Stomach smooth muscle (tissue), 2 donors: Measurements from ENCODE around the gene SORCS3.

Experiments
- H3K27ac ChIP-seq: one replicate; pipeline ENCODE4 v1.7.0; 2013; ENCODE audit warnings: mild to moderate bottlenecking, low read length, inconsistent platforms
- H3K27me3 ChIP-seq, 2 donors: one replicate each; pipeline ENCODE4 v1.7.0; 2013; ENCODE audit warnings: low read length in 2 of 2; ENCODE audit not compliant: insufficient read depth in 2 of 2, control insufficient read depth in 1 of 2
- H3K36me3 ChIP-seq, 2 donors: one replicate each; pipeline ENCODE4 v1.7.0; 2013; ENCODE audit warnings: low read length in 2 of 2; ENCODE audit not compliant: control insufficient read depth in 2 of 2, insufficient read depth in 2 of 2
- H3K4me1 ChIP-seq: one replicate; pipeline ENCODE4 v1.7.0; 2013; ENCODE audit warnings: low read length; ENCODE audit not compliant: control insufficient read depth, insufficient read depth
- H3K4me3 ChIP-seq, 2 donors: one replicate each; pipeline ENCODE4 v1.7.0; 2013; ENCODE audit warnings: low read length in 2 of 2
- H3K9ac ChIP-seq, 2 donors: one replicate each; pipeline ENCODE4 v1.7.0; 2013; ENCODE audit warnings: low read length in 2 of 2, mild to moderate bottlenecking in 1 of 2
- H3K9me3 ChIP-seq, 2 donors: one replicate each; pipeline ENCODE4 v1.7.0; 2013; ENCODE audit warnings: low read length in 2 of 2; ENCODE audit not compliant: control insufficient read depth in 2 of 2
- donor health status: healthy.
- donor health status: Pancreatic carcinoma.

SORCS3 gene

GRCh38 chr10:104774234-104774633, 133.1 kb downstream of the SORCS3 start:
- no peaks in the 10 kb centered on the region for H3K9me3 ChIP-seq
- no peak overlapping the region for H3K27ac ChIP-seq
- no peaks in the 10 kb centered on the region for H3K36me3 ChIP-seq
- H3K9ac ChIP-seq, result no peak overlapping the region
- peaks cover 2% of the 10 kb centered on the region for H3K4me1 ChIP-seq
- no peak overlapping the region for H3K4me3 ChIP-seq
- peaks cover 0 to 2% of the 10 kb centered on the region in 2 donors for H3K27me3 ChIP-seq

GRCh38 chr10:104777086-104777799, 136.2 kb downstream of the SORCS3 start:
- no peak overlapping the region for H3K4me3 ChIP-seq
- H3K27me3 ChIP-seq, result peaks cover 0 to 6% of the 10 kb centered on the region in 2 donors
- H3K4me1 ChIP-seq, result peaks cover 2% of the 10 kb centered on the region
- H3K36me3 ChIP-seq, result no peaks in the 10 kb centered on the region
- no peaks in the 10 kb centered on the region for H3K9me3 ChIP-seq
- H3K9ac ChIP-seq, result no peak overlapping the region
- no peak overlapping the region for H3K27ac ChIP-seq

DNA sequence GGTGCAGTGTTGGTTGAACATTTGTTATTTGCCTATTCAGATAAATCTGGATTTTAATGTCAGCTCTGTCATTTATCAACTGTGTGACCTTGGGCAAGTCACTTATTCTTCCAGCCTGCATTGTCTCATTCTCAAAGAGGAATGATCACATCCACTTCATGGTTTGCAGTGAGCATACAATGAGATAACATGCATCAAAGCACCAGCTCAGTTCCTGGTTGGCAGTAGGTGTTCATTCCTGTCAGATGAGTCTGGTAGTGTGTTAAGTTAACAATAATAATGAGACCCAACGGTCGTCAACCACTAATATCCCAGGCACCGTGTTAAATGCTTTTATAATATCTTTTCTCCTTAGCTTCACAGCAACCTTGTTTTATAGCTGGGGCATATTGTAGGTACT, 137.3 kb downstream of the SORCS3 start:
- Histone ChIP-seq H3K4me3 (no peak overlapping the region), H3K27ac (no peak overlapping the region), H3K27me3 (peaks cover 0 to 5% of the 10 kb centered on the region in 2 donors), H3K36me3 (no peaks in the 10 kb centered on the region), H3K4me1 (peaks cover 2% of the 10 kb centered on the region), H3K9ac (no peak overlapping the region), H3K9me3 (no peaks in the 10 kb centered on the region)

DNA sequence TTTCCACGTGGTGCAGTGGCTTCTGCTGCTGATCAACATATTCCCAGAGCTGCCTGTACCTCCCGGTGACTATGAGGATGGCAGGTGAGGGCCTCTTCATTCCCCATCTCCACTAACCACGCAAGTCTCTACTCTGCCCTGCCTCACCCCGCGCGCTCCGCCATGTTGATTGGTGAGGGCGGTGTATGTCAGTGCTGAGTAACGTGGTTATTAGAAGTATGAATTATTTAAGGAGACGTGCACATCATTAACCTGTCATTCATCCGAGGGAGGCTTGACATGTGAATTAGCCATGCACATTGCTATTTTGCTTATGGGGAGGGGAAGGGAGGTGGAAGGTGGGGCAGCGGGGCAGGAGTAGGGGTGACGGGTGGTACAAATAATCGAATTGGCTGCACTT, 138.6 kb downstream of the SORCS3 start:
- no peak overlapping the region for H3K4me3 ChIP-seq
- H3K27ac ChIP-seq, result no peak overlapping the region
- H3K27me3 ChIP-seq, result peaks cover 0 to 5% of the 10 kb centered on the region in 2 donors
- peaks cover 2% of the 10 kb centered on the region for H3K4me1 ChIP-seq
- H3K9me3 ChIP-seq, result no peaks in the 10 kb centered on the region
- no peak overlapping the region for H3K9ac ChIP-seq
- no peaks in the 10 kb centered on the region for H3K36me3 ChIP-seq

GRCh38 chr10:104780165-104780564, 139.1 kb downstream of the SORCS3 start:
- Histone ChIP-seq H3K9me3 (no peaks in the 10 kb centered on the region), H3K9ac (no peak overlapping the region), H3K27ac (no peak overlapping the region), H3K4me1 (peaks cover 2% of the 10 kb centered on the region), H3K27me3 (peaks cover 0 to 5% of the 10 kb centered on the region in 2 donors), H3K36me3 (no peaks in the 10 kb centered on the region), H3K4me3 (no peak overlapping the region)

DNA sequence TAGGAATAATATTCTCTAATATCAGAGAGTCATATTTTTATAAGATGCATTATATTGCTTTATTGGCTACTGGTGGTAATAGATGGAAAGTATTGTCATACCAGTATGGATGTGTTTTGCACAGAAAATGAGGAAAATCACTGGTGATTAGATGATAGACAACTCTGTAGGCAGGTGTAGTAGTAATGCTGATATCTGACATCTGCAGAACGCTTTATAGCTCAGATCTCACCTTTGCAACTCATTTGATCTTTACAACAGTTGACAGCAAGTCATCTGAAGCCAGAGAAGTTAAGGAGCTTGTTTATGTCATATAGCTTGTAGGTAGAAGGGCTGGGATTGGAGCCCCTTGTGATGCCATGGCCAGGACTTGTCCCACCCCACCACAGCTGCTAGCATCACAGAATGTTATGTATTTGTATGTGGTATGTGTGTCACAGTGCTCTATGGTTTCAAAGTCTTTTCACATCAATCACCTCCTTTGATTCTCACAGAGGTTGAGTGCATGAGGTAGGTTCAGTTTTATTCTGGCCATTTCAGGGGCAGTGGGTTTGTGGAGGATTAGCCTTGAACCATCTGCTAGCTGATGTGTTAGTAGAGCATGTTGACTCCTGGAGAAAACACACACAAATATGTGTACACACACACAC, 140.0 kb downstream of the SORCS3 start:
- no peak overlapping the region for H3K27ac ChIP-seq
- H3K9ac ChIP-seq, result no peak overlapping the region
- H3K9me3 ChIP-seq, result no peaks in the 10 kb centered on the region
- H3K4me1 ChIP-seq, result no peaks in the 10 kb centered on the region
- H3K4me3 ChIP-seq, result no peak overlapping the region
- peaks cover 0 to 5% of the 10 kb centered on the region in 2 donors for H3K27me3 ChIP-seq
- no peaks in the 10 kb centered on the region for H3K36me3 ChIP-seq

DNA sequence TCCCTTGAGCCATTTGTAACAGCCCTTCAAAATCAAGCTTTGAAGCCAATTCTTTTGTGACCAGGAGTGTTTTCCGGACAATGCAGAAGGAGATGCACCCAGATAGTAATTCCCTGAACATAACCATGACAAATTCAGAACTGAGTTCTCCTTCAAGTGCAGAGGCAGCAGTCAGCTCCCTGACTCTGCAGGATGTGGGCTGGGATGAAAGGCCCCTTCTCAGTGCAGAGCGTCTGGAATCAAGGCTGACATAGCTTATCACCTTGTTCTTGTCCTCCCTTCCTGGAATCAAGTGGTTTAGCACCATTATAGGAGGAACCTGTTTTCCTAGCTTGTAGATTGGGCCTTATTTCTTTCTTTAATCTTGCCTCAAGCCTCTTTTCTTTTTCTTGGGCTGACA, 143.4 kb downstream of the SORCS3 start:
- no peaks in the 10 kb centered on the region for H3K36me3 ChIP-seq
- H3K4me1 ChIP-seq, result no peaks in the 10 kb centered on the region
- peaks cover 0 to 5% of the 10 kb centered on the region in 2 donors for H3K27me3 ChIP-seq
- no peaks in the 10 kb centered on the region for H3K9me3 ChIP-seq
- H3K9ac ChIP-seq, result no peak overlapping the region
- no peak overlapping the region for H3K27ac ChIP-seq
- no peak overlapping the region for H3K4me3 ChIP-seq

- Histone ChIP-seq H3K36me3 (no peaks in the 10 kb centered on the region), H3K9me3 (no peaks in the 10 kb centered on the region), H3K27me3 (no peaks in the 10 kb centered on the region), H3K9ac (no peak overlapping the region), H3K27ac (no peak overlapping the region), H3K4me3 (no peak overlapping the region), H3K4me1 (no peaks in the 10 kb centered on the region)
Observed at GRCh38 chr10:104791471-104791870, 150.4 kb downstream of the SORCS3 start.

- Histone ChIP-seq H3K4me3 (no peak overlapping the region), H3K27me3 (no peaks in the 10 kb centered on the region), H3K36me3 (no peaks in the 10 kb centered on the region), H3K4me1 (no peaks in the 10 kb centered on the region), H3K9ac (no peak overlapping the region), H3K27ac (no peak overlapping the region), H3K9me3 (no peaks in the 10 kb centered on the region)
Observed at GRCh38 chr10:104795411-104795810, 154.3 kb downstream of the SORCS3 start.

GRCh38 chr10:104796823-104797222, 155.7 kb downstream of the SORCS3 start:
- Histone ChIP-seq H3K4me1 (no peaks in the 10 kb centered on the region), H3K4me3 (no peak overlapping the region), H3K9me3 (no peaks in the 10 kb centered on the region), H3K27me3 (no peaks in the 10 kb centered on the region), H3K36me3 (no peaks in the 10 kb centered on the region), H3K9ac (no peak overlapping the region), H3K27ac (no peak overlapping the region)

DNA sequence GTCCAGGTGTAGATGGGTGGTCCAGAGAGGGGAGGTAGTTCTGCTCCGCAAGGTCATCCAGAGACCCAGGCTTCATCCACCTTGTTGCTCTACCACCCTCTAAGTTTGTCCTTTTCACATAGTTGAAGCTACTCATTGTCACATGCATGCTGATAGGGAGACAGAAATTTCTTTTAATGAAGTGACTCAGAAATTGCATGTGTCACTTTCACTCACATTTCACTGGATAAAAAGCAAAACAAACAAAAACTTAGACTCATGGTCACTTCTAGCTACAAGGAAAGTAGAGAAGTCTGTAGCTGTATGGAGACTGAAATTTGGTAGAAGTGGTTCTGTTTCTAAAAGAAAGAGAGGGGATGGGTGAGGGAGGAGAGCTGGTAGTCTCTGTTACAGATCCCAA, 161.9 kb downstream of the SORCS3 start:
- Histone ChIP-seq H3K27ac (no peak overlapping the region), H3K9me3 (peaks cover 0 to 2% of the 10 kb centered on the region in 2 donors), H3K4me1 (no peaks in the 10 kb centered on the region), H3K36me3 (no peaks in the 10 kb centered on the region), H3K4me3 (no peak overlapping the region), H3K9ac (no peak overlapping the region), H3K27me3 (no peaks in the 10 kb centered on the region)
